CD4-positive, alpha-beta T cell treated with Interferon alpha-2 for 1 hour (primary cell): ENCODE data around the gene MYO7A.

Source experiments
- DNase-seq, 2 donors: peaks; one replicate each; pipeline ENCODE4 v3.0.0-alpha.2; 2020 to 2022

The MYO7A gene

GRCh38 chr11:77230878-77231605, 103.0 kb downstream of the MYO7A start:
- DNase-seq: no peak

- no peak for DNase-seq
Observed at GRCh38 chr11:77231800-77232199, 103.8 kb downstream of the MYO7A start.

DNA sequence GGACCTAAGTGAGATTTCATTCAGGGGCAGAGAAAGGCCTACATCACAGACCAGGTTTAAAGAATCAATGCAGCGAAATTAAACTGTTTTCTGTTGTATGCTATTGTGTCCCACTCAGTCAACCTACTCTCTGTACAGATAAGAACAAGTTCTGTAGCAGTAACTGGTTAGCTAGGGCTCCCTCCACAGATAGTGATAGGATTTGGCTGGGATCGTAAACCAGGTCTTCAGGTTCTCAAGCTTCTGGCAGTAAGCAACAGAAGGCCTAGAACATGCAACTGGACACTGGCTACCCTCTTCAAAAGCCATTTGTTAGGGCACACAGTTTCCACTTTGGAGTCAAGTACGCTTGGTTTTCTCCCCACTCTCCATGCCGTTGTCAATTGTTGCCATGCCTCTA, 104.2 kb downstream of the MYO7A start:
- DNase-seq: no peak

GRCh38 chr11:77233011-77233410, 105.0 kb downstream of the MYO7A start:
- no peak for DNase-seq

GRCh38 chr11:77236901-77237300, 108.9 kb downstream of the MYO7A start:
- no peak for DNase-seq

DNA sequence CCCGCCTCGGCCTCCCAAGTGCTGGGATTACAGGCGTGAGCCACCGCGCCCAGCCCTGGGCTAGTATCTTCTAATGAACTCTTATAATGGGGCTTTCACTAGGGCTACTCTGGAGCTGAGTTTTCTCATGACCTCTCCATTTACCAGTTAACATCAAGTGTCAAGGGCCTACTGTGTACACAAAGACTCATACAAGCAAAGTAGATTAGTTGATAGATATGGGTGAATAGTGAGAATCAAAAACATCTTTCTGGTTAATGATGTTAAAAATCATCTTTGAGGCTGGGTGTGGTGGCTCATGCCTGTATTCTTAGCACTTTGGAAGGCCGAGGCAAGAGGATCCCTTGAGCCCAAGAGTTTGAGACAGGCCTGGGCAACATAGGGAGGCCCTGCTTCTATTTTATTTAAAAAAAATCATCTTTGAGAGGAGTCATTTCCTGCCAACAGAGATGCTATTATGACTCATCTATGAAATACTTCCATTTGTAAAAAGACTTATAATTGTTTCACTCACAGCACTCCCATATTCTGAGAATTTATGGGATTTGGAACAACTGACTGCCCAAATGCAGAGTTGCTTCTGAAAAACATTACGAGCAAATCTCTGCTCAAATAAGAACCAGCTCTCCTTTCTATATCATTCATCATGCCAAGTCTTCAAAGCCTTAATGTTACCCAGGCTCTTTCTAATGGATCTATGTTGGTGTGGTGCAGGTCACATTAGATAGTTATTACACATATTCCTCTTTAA, 116.4 kb downstream of the MYO7A start:
- DNase-seq: no peak

- DNase-seq: no peak
Observed at GRCh38 chr11:77249427-77249826, 121.4 kb downstream of the MYO7A start.

GRCh38 chr11:77250881-77251640, 123.0 kb downstream of the MYO7A start:
- DNase-seq: no peak

- DNase-seq: no peak
Observed at GRCh38 chr11:77252555-77253270, 124.7 kb downstream of the MYO7A start.

- DNase-seq: no peak
Observed at GRCh38 chr11:77253690-77254089, 125.6 kb downstream of the MYO7A start.

GRCh38 chr11:77259641-77260040, 131.6 kb downstream of the MYO7A start:
- DNase-seq: no peak

- DNase-seq: no peak
Observed at GRCh38 chr11:77262803-77263202, 134.8 kb downstream of the MYO7A start.
